PC-3 (cell line): ENCODE data around the gene MAS1. TPM values are rescaled to one million over a fixed set of nuclear protein-coding genes. Genes with fewer than 3 reads are reported as not detected.

Experiments used
- ATAC-seq: fragments of 200-7000 bp; cut with Tn5 transposase; 2 replicates; pipeline ENCODE4 v1.9.1; 2020; ENCODE audit warnings: mild to moderate bottlenecking, moderate library complexity
- BruUV-seq: library from RNA; stranded (reverse); fragments of 400-500 nt; replicated peaks from 2 replicates; lab custom pipeline; 2021; lab: Mats Ljungman, UMichigan
- CTCF ChIA-PET: fragments of 300-600 bp; sonication (Branson Sonifier 250); formaldehyde crosslinking; loops from one replicate; lab custom pipeline; 2022; ENCODE audit warnings: antibody characterized with exemption; lab: Charles Lee
- POLR2A ChIA-PET: fragments of 300-600 bp; sonication (Branson Sonifier 250); formaldehyde crosslinking; loops from one replicate; lab custom pipeline; 2022; ENCODE audit warnings: antibody characterized with exemption; ENCODE audit not compliant: unreplicated experiment; lab: Charles Lee
- DNase-seq: peaks from one replicate; pipeline ENCODE4 v3.0.0-alpha.2; 2015
- H2AFZ ChIP-seq: fragments of 300-600 bp; sonication (generic); 2 replicates; pipeline ENCODE4 v1.6.0; 2016; ENCODE audit warnings: antibody characterized with exemption, low read length
- H3F3A ChIP-seq: fragments of 300-600 bp; sonication (generic); one replicate; pipeline ENCODE4 v1.6.0; 2017; ENCODE audit warnings: antibody characterized with exemption, low read length, control low read depth, mild to moderate bottlenecking; ENCODE audit not compliant: unreplicated experiment
- H3K27ac ChIP-seq: fragments of 300-600 bp; sonication (generic); 2 replicates; pipeline ENCODE4 v1.5.1; 2016; ENCODE audit warnings: mild to moderate bottlenecking, low read length
- H3K27me3 ChIP-seq: fragments of 300-600 bp; sonication (generic); 2 replicates; pipeline ENCODE4 v1.6.1; 2016; ENCODE audit warnings: low read length, mixed read lengths
- H3K36me3 ChIP-seq: fragments of 300-600 bp; sonication (generic); 2 replicates; pipeline ENCODE4 v1.6.1; 2016; ENCODE audit warnings: low read depth, mixed run types, low read length, mixed read lengths
- H3K4me1 ChIP-seq: fragments of 300-600 bp; sonication (generic); 2 replicates; pipeline ENCODE4 v1.5.1; 2016; ENCODE audit warnings: low read length; ENCODE audit not compliant: insufficient read depth
- H3K4me2 ChIP-seq: fragments of 300-600 bp; sonication (generic); 2 replicates; pipeline ENCODE4 v1.6.0; 2016; ENCODE audit warnings: low read length
- H3K4me3 ChIP-seq: fragments of 300-600 bp; sonication (generic); 2 replicates; pipeline ENCODE4 v1.5.1; 2016; ENCODE audit warnings: mild to moderate bottlenecking, low read length, mixed read lengths
- H3K79me2 ChIP-seq: fragments of 300-600 bp; sonication (generic); 2 replicates; pipeline ENCODE4 v1.6.1; 2017; ENCODE audit warnings: low read length, mixed read lengths
- H3K9ac ChIP-seq: fragments of 300-600 bp; sonication (generic); 2 replicates; pipeline ENCODE4 v1.6.0; 2016; ENCODE audit warnings: mild to moderate bottlenecking, low read length
- H3K9me2 ChIP-seq: fragments of 300-600 bp; sonication (generic); replicated peaks from 2 replicates; pipeline ENCODE4 v1.6.1; 2016; ENCODE audit warnings: mixed run types, low read length, mixed read lengths
- H3K9me3 ChIP-seq: fragments of 300-600 bp; sonication (generic); 2 replicates; pipeline ENCODE4 v1.6.1; 2016; ENCODE audit warnings: low read length, mixed read lengths
- H4K20me1 ChIP-seq: fragments of 300-600 bp; sonication (generic); 2 replicates; pipeline ENCODE4 v1.6.1; 2016; ENCODE audit warnings: low read length, mixed read lengths
- CTCF ChIP-seq: fragments of 300-600 bp; sonication (generic); conservative IDR thresholded peaks from 2 replicates; pipeline ENCODE4 v1.5.1; 2017; ENCODE audit warnings: antibody characterized with exemption, low read depth, mild to moderate bottlenecking, low read length
- EZH2 ChIP-seq: fragments of 300-600 bp; sonication (generic); IDR thresholded peaks from one replicate; pipeline ENCODE4 v1.6.1; 2017; ENCODE audit warnings: antibody characterized with exemption, mild to moderate bottlenecking, low read length; ENCODE audit not compliant: unreplicated experiment
- EZH2phosphoT487 ChIP-seq: fragments of 300-600 bp; sonication (generic); IDR thresholded peaks from 2 replicates; pipeline ENCODE4 v1.6.1; 2018; ENCODE audit warnings: mild to moderate bottlenecking, antibody characterized with exemption, low read length, borderline replicate concordance
- intact Hi-C: fragments of 100-400 bp; cut with micrococcal nuclease; formaldehyde crosslinking; loops from 2 replicates; pipeline ENCODE4 v1.9.0; 2023
- total RNA-seq: library from RNA; depleted of rRNA; stranded (reverse); fragments of >200 nt; gene quantifications from 2 replicates; pipeline ENCODE4 v1.2.3, GENCODE V29; 2014

MAS1 gene
- total RNA-seq, 1 experiment from 2014 or later: not detected

GRCh38 chr6:159880412-159880975 lies 10.3 kb upstream of the MAS1 start:
- ATAC-seq: no peak
- ChIA-PET CTCF (no interaction called here), POLR2A (no interaction called here)
- no peaks in the 10 kb centered on the region for H3K79me2 ChIP-seq
- H4K20me1 ChIP-seq: no peaks in the 10 kb centered on the region
- no peak overlapping the region for H3K9ac ChIP-seq
- H3K36me3 ChIP-seq: no peaks in the 10 kb centered on the region
- H3K4me1 ChIP-seq: no peaks in the 10 kb centered on the region
- H3K4me2 ChIP-seq: no peak overlapping the region
- TF ChIP-seq CTCF: no peak
- no peak for TF ChIP-seq EZH2
- no peak for TF ChIP-seq EZH2phosphoT487
- intact Hi-C loops: no loop called here
- H3K9me3 ChIP-seq: no peaks in the 10 kb centered on the region
- DNase-seq: no peak
- H2AFZ ChIP-seq: no peak overlapping the region
- no peak overlapping the region for H3K27ac ChIP-seq
- no peak overlapping the region for H3K4me3 ChIP-seq
- H3K9me2 ChIP-seq: no peaks in the 10 kb centered on the region
- no peaks in the 10 kb centered on the region for H3F3A ChIP-seq
- BruUV-seq: no TSS peak
- H3K27me3 ChIP-seq: no peaks in the 10 kb centered on the region

GRCh38 chr6:159884720-159885119 lies 6.1 kb upstream of the MAS1 start:
- H3K27me3 ChIP-seq: peaks cover 20% of the 10 kb centered on the region
- TF ChIP-seq EZH2: no peak
- no peak for TF ChIP-seq CTCF
- TF ChIP-seq EZH2phosphoT487: no peak

GRCh38 chr6:159886270-159886669 lies 4.5 kb upstream of the MAS1 start:
- CTCF ChIA-PET: interaction anchor here (0.6 kb wide), 1 partner anchor 23 kb away, joined by 10 read pairs; no protein-coding TSS in a partner anchor
- H3K27ac ChIP-seq: no peak overlapping the region
- H3K79me2 ChIP-seq: no peaks in the 10 kb centered on the region
- H2AFZ ChIP-seq: no peak overlapping the region
- ATAC-seq: no peak
- no peak for DNase-seq
- no peaks in the 10 kb centered on the region for H3K9me3 ChIP-seq
- no peaks in the 10 kb centered on the region for H3K36me3 ChIP-seq
- H3K4me3 ChIP-seq: no peak overlapping the region
- TF ChIP-seq EZH2 (no peak), CTCF (no peak), EZH2phosphoT487 (no peak)
- no peaks in the 10 kb centered on the region for H3K9me2 ChIP-seq
- POLR2A ChIA-PET: no interaction called here
- BruUV-seq: no TSS peak
- no peaks in the 10 kb centered on the region for H4K20me1 ChIP-seq
- no peaks in the 10 kb centered on the region for H3F3A ChIP-seq
- no peak overlapping the region for H3K4me2 ChIP-seq
- H3K27me3 ChIP-seq: peaks cover 33% of the 10 kb centered on the region
- no peaks in the 10 kb centered on the region for H3K4me1 ChIP-seq
- no peak overlapping the region for H3K9ac ChIP-seq
- intact Hi-C loops: no loop called here

More at GRCh38 chr6:159884720-159885119, 6.1 kb upstream of the MAS1 start:
- Histone ChIP-seq H3K79me2 (no peaks in the 10 kb centered on the region), H3K36me3 (no peaks in the 10 kb centered on the region), H3K4me2 (no peak overlapping the region), H3K4me1 (no peaks in the 10 kb centered on the region), H3K9ac (no peak overlapping the region), H3K4me3 (no peak overlapping the region), H3K9me2 (no peaks in the 10 kb centered on the region), H3F3A (no peaks in the 10 kb centered on the region), H3K9me3 (no peaks in the 10 kb centered on the region), H2AFZ (no peak overlapping the region), H4K20me1 (no peaks in the 10 kb centered on the region), H3K27ac (no peak overlapping the region)
- POLR2A ChIA-PET: no interaction called here
- intact Hi-C loops: no loop called here
- ATAC-seq: no peak
- CTCF ChIA-PET: no interaction called here
- DNase-seq: no peak
- no TSS peak for BruUV-seq
